ENCODE results near the gene CCDC116.

DNA sequence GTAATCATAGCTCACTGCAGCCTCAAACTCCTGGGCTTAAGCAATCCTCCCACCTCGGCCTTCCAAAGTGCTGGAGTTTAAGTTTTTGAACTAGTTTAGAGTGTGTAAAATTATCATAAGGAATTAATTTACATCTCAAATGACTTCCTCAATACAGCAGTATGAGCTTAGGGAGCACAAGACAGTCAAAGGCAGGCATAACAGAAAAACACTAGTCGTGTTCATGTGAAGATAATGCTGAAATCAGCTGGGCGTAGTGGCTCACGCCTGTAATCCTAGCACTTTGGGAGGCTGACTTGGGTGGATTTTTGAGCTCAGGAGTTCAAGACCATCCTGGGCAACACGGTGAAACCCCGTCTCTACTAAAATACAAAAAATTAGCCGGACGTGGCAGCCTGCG is 28.6 kb upstream of the CCDC116 start:
- TF ChIP-seq NFRKB (IDR thresholded peaks at IDR 0.05), result no peak
- no peak for TF ChIP-seq ARNT (IDR thresholded peaks at IDR 0.05)
- no peak for TF ChIP-seq SUZ12 (IDR thresholded peaks at IDR 0.05)
- TF ChIP-seq BHLHE40 (IDR thresholded peaks at IDR 0.05; ENCODE audit: borderline replicate concordance), result no peak
- no peak for TF ChIP-seq ZNF384 (IDR thresholded peaks at IDR 0.05)
- TF ChIP-seq SP1 (IDR thresholded peaks at IDR 0.05), result no peak
- no peak for TF ChIP-seq FOXA1 (IDR thresholded peaks at IDR 0.05)
- TF ChIP-seq, protein P1, sequence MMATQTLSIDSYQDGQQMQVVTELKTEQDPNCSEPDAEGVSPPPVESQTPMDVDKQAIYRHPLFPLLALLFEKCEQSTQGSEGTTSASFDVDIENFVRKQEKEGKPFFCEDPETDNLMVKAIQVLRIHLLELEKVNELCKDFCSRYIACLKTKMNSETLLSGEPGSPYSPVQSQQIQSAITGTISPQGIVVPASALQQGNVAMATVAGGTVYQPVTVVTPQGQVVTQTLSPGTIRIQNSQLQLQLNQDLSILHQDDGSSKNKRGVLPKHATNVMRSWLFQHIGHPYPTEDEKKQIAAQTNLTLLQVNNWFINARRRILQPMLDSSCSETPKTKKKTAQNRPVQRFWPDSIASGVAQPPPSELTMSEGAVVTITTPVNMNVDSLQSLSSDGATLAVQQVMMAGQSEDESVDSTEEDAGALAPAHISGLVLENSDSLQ (IDR thresholded peaks at IDR 0.05), result no peak
